Endothelial cell (in vitro differentiated cells): ENCODE results near the gene QPCTL. TPM values are rescaled to one million over a fixed set of nuclear protein-coding genes. Genes with fewer than 3 reads are reported as not detected.

Experiments
- DNase-seq: peaks from one replicate; pipeline ENCODE4 v3.0.0; 2021; ENCODE audit warnings: low spot score
- H3K27ac Mint-ChIP-seq: one replicate; pipeline ENCODE4 v1.8.0; 2021; ENCODE audit warnings: mixed read lengths, inconsistent platforms; ENCODE audit not compliant: unreplicated experiment
- H3K27me3 Mint-ChIP-seq: one replicate; pipeline ENCODE4 v1.8.0; 2021; ENCODE audit warnings: mild to moderate bottlenecking, moderate library complexity, mixed read lengths, inconsistent platforms; ENCODE audit not compliant: unreplicated experiment
- H3K36me3 Mint-ChIP-seq: one replicate; pipeline ENCODE4 v1.8.0; 2021; ENCODE audit warnings: mild to moderate bottlenecking, low read depth, mixed read lengths, inconsistent platforms; ENCODE audit not compliant: unreplicated experiment
- H3K4me1 Mint-ChIP-seq: one replicate; pipeline ENCODE4 v1.8.0; 2021; ENCODE audit warnings: mild to moderate bottlenecking, mixed read lengths, inconsistent platforms; ENCODE audit not compliant: unreplicated experiment
- H3K4me3 Mint-ChIP-seq: one replicate; pipeline ENCODE4 v1.8.0; 2021; ENCODE audit warnings: mild to moderate bottlenecking, mixed read lengths, inconsistent platforms; ENCODE audit not compliant: unreplicated experiment
- H3K9me3 Mint-ChIP-seq: one replicate; pipeline ENCODE4 v1.8.0; 2021; ENCODE audit warnings: mixed read lengths, inconsistent platforms; ENCODE audit not compliant: unreplicated experiment
- total RNA-seq: library from RNA; stranded (reverse); fragmentation: NEBNext Ultra II Directional; extraction: Animal tissue kit (Norgen Biotek cat#: 25700); gene quantifications from one replicate; pipeline ENCODE4 v1.2.1, GENCODE V29; 2021; ENCODE audit not compliant: unreplicated experiment
- TF ChIP-seq, protein P1 (sequence below): fragments of 200-600 bp; sonication (generic); IDR thresholded peaks from one replicate; pipeline ENCODE4 v1.5.0; 2021; ENCODE audit warnings: antibody characterized with exemption; ENCODE audit not compliant: unreplicated experiment

QPCTL gene
- total RNA-seq, 1 donor from 2014 or later, result 10.6 TPM

DNA sequence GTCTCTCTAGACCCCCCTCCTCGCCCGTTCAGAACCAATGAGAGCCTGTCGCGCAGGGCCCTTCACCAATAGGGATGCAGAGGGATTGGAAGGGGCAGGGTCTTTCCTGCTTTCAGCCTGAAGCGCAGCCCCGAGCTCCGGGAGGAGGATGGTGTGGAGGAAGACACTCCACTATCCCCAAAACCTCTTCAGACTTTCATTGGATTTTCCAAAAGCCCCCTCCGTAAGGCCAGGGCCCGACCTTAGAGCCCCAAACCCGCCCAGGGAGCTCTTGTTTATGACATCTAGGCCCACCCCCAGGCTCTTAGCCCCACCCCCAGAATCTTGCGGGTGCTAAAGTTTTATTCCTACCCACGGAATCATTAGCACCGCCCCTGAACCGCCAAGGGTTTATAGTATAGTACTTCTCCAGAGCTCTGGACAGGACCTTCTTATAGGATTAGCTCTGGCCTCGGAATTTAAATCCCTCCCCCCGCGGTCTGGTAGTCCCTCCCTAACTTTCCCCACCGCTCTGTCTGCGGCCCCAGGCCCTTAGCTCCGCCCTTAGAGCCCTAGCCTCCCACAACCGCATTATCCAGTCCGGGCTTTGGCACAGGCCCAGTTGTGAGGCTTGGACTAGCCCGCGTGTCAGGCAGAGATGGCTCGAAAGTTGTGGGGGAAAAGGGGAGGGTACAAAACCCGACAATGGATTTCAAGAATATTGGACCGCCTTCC lies 46.7 kb upstream of the QPCTL start:
- Mint-ChIP-seq H3K27ac (no peak overlapping the region), H3K4me3 (no peak overlapping the region), H3K4me1 (peaks cover 16% of the 10 kb centered on the region), H3K27me3 (peaks cover 8% of the 10 kb centered on the region), H3K9me3 (no peaks in the 10 kb centered on the region), H3K36me3 (peaks cover 3% of the 10 kb centered on the region)
- TF ChIP-seq, protein P1, sequence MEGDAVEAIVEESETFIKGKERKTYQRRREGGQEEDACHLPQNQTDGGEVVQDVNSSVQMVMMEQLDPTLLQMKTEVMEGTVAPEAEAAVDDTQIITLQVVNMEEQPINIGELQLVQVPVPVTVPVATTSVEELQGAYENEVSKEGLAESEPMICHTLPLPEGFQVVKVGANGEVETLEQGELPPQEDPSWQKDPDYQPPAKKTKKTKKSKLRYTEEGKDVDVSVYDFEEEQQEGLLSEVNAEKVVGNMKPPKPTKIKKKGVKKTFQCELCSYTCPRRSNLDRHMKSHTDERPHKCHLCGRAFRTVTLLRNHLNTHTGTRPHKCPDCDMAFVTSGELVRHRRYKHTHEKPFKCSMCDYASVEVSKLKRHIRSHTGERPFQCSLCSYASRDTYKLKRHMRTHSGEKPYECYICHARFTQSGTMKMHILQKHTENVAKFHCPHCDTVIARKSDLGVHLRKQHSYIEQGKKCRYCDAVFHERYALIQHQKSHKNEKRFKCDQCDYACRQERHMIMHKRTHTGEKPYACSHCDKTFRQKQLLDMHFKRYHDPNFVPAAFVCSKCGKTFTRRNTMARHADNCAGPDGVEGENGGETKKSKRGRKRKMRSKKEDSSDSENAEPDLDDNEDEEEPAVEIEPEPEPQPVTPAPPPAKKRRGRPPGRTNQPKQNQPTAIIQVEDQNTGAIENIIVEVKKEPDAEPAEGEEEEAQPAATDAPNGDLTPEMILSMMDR, result no peak
- peak; percentile 46 for DNase-seq

DNA sequence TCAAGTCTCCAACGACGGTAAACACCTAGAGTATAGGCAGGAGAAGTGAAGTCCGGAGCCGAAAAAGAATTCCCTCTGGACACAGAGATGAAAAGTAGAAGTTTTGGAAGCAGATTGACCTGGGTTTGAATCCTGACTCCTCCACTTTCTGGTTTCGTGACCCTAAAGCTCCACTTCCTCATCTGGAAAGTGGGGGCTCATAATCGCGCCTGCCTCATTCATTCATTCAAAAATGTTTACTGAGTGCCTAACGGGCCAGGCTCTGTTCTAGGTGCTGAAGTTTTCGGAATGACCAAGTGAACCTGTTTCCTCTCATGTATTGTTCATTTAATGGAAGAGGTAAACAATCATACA lies 46.1 kb upstream of the QPCTL start:
- Mint-ChIP-seq H3K4me1 (peaks cover 11% of the 10 kb centered on the region), H3K36me3 (no peaks in the 10 kb centered on the region), H3K4me3 (no peak overlapping the region), H3K27ac (no peak overlapping the region), H3K9me3 (no peaks in the 10 kb centered on the region), H3K27me3 (peaks cover 8% of the 10 kb centered on the region)
- DNase-seq, result no peak
- TF ChIP-seq, protein P1, result no peak

DNA sequence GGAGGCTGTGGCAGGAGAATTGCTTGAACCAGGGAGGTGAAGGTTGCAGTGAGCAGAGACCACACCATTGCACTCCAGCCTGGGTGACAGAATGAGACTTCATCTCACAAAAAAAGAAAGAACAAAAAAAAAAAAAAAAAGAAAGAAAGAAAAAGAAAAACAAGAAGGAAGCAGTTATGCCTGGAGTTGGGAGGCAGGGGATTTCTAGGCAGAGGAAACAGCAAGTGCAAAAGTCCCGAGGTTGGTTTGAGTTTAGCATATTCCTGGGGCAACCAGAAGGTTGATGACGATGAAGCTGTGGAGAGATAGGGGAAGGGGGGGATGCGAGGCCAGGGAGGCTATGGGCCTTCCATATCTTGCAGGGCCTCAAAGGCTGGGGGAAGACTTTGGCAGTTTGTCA lies 41.7 kb upstream of the QPCTL start:
- H3K4me1 Mint-ChIP-seq, result no peaks in the 10 kb centered on the region
- H3K27me3 Mint-ChIP-seq, result peaks cover 7% of the 10 kb centered on the region
- DNase-seq, result no peak
- no peaks in the 10 kb centered on the region for H3K9me3 Mint-ChIP-seq
- H3K4me3 Mint-ChIP-seq, result no peak overlapping the region
- no peaks in the 10 kb centered on the region for H3K36me3 Mint-ChIP-seq
- TF ChIP-seq, protein P1, result no peak
- H3K27ac Mint-ChIP-seq, result no peak overlapping the region

DNA sequence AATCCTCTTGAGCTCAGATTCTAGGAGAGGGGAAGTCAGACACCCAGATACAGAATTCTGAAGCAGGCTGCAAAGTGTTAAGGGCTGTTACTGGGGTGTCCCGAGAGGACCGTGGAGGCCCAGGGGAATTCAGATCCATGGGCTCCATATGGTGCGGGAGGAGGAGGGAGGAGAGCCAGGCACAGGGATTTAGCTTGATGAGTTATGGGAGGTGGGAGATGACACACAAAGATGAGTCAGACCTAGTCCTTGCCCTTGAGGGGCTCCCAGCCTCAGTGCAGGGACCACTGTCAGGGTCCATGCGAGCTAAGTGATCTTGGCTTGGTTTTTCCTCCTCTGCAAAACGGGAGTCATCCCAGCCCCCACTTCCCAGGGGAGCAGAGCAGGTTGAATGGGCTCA lies 38.8 kb upstream of the QPCTL start:
- TF ChIP-seq, protein P1, result no peak
- Mint-ChIP-seq H3K9me3 (no peaks in the 10 kb centered on the region), H3K27ac (no peak overlapping the region), H3K27me3 (peaks cover 3% of the 10 kb centered on the region), H3K4me1 (no peaks in the 10 kb centered on the region), H3K4me3 (no peak overlapping the region), H3K36me3 (no peaks in the 10 kb centered on the region)
- no peak for DNase-seq

DNA sequence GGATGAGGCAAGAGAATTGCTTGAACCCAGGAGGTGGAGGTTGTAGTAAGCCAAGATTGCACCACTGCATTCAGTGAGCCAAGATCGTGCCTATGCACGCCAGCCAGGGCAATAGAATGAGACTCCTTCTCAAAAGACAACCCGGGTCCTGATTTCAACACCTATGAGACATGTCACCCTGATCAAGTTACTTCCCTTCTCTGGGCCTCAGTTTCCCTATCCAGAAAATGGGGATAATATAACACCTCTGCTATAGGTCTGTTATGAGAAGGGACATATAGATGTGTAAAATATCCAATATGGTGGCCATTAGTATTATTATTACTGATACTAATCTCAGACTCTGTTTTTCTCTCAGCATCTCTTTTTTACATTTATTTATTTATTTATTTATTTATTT lies 37.4 kb upstream of the QPCTL start:
- H3K27me3 Mint-ChIP-seq, result peaks cover 1% of the 10 kb centered on the region
- H3K4me3 Mint-ChIP-seq, result no peak overlapping the region
- no peaks in the 10 kb centered on the region for H3K9me3 Mint-ChIP-seq
- peaks cover 3% of the 10 kb centered on the region for H3K36me3 Mint-ChIP-seq
- TF ChIP-seq, protein P1, result no peak
- no peak overlapping the region for H3K27ac Mint-ChIP-seq
- no peak for DNase-seq
- H3K4me1 Mint-ChIP-seq, result no peaks in the 10 kb centered on the region
